GM21528 (cell line): ENCODE data around the gene GLYR1.
A peak's percentile ranks its signal among the peaks of the same experiment; 100 is the strongest.
"Not testable (repeated sequence)": the region's sequence is repeated elsewhere in the genome, so short reads cannot be mapped to it uniquely, and the experiment has no call there.

ENCODE experiments used
- ATAC-seq: cut with Tn5 transposase; IDR thresholded peaks from one replicate; pipeline ENCODE4 v1.9.1; 2021; ENCODE audit warnings: mild to moderate bottlenecking, moderate library complexity; ENCODE audit not compliant: unreplicated experiment, low FRiP score

The GLYR1 gene

GRCh38 chr16:4846901-4847773, at the start of gene GLYR1, which contains the start of gene UBN1:
Gene GLYR1 (minus strand): TSS chr16:4847288. CDS start chr16:4847265, 23 bp downstream.
Gene UBN1 (plus strand): TSS chr16:4847481. CDS start chr16:4852918, 5,437 bp downstream.
- peak; percentile 87 for ATAC-seq

DNA sequence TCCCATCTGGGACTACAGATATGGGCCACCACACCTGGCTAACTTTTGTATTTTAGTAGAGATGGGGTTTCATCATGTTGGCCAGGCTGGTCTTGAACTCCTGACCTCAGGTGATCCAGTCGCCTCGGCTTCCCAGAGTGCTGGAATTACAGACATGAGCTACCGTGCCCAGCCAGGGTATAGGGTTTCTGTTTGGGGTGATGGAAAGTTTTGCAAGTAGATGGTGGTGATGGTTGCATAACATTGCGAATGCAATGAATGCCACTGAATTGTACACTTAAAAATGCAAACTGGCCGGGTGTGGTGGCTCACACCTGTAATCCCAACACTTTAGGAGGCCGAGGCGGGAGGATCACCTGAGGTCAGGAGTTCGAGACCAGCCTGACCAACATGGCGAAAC, 49.7 kb upstream of the GLYR1 start:
- not testable (repeated sequence) for ATAC-seq

- no peak for ATAC-seq
These were observed 48.3 kb upstream of the GLYR1 start for GRCh38 chr16:4895366-4895765.

DNA sequence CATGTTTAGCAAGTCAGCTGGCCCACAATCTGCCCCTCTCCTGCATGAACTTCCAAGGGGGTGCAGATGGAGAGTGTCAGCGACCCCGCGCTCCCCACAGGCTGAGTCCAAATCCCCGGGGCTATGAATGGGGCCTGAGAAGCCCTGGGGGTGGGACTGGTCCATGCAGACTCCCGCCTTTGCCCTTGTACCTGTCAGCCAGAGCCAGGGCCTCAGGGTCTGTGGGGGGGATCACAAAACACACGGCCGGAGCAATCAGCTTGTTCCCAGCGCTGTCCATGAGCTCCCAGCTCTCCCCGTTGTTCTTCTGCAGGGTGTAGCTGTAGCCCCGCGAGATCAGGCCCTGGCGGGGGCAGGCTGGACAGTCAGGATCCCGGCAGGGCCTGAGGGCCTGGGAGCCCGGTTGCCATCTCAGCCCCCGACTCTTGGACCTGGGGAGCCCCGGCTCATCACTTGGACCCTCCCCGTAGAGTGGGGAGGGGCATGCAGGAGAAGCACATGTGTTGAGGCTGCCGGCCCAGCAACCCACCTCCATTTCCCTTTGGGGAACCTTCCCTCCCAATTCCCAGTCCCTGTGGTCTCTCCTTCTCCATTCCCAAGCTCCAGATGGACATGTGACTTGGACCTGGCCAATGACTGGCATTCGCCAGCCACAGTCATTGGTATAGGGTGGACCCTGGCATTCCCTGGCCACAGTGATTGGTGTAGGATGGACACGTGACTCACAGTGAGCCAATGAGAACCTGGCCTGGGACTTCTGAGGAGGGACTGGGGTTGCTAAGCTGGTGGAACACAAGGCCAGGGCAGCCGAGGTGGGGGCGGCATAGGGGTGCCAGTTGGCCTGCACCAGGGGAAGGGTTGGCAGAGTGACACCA, 47.4 kb upstream of the GLYR1 start:
- ATAC-seq, result no peak

GRCh38 chr16:4893103-4893862, 46.2 kb upstream of the GLYR1 start:
- no peak for ATAC-seq

DNA sequence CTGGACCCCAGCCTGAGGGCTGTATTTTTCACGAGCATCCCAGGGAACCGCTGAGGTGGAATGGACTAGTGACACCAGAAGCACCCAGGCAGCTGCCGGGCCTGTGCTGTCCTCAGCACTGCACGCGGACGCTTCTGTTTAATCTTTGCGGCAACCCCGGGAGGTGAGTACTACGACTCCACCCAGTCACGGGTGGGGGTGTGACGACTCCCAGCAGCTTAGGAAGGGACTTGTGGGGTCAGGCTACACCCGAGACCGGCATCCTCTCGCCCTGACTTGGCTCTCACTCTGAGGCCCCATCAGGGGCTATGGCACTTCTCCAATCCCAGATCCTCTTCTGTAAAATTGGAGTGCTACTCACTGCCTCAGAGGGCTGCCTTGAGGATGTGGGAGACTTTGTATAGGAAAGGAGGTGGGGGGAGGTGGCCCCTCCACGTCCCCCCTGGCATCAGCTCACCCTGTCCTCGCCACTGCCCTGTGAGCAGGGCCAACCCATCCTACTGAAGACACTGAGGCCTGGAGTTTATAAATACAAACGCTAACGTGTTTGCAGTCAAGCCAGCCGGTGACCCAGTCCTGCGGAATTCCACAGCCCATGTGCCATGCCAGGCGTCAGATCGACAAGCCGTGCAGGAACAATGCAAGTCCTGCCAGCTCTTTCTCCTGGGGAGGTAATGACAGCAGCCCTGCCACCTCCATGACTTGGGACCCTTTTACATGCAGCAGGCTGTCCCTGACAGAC, 45.4 kb upstream of the GLYR1 start:
- ATAC-seq, result no peak

DNA sequence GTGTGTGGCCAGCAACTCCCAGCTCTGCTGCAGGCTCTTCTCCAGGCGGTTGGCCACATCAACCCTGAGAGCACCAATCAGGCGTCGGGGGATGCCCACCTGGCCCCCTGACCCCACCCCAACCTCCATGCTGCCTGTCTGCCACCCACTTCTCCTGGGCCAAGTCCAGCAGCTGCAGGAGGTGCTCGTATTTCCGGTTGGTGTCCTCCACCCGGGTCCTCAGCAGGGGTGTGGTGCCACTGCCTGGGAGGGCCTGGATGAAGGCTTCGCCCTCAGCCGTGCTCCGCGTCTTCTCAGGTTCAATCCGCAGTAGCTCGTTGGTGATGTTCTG, 44.8 kb upstream of the GLYR1 start:
- ATAC-seq, result no peak

DNA sequence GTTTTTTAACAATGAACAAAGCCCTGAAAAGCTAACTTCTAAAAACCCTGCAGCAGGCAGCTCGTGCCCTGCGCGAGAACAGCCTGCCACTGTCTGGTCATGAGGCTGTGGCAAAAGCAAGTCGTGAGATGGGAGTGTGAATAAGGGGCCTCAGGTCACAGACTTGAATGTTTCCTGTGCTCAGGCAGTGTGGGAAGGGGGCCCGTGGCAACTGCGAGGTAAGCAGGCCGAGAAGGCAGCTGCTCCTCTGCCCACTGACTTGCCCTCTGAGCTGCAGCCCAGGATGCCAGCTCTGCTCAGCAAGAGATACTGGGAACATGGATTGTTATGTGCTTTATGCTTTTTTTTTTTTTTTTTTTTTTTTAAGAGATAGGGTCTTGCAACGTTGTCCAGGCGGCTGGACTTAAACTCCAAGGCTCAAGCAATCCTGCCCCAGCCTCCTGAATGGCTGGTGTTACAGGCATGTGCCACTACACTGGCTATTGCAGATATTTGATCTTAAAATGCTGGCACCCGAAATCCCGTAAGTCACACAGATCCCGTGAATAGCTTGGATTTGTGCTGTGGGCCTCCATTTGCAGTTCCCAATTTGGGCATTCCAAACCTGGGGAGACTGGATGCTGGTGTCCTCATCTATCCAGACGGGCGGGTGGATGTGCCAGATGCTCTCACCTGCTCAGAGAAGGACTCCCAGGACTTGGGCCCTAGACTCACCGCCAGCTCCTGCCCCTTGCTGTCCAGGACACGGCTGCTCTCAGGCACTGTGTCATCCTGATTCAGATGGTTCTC, 44.2 kb upstream of the GLYR1 start:
- ATAC-seq, result no peak

DNA sequence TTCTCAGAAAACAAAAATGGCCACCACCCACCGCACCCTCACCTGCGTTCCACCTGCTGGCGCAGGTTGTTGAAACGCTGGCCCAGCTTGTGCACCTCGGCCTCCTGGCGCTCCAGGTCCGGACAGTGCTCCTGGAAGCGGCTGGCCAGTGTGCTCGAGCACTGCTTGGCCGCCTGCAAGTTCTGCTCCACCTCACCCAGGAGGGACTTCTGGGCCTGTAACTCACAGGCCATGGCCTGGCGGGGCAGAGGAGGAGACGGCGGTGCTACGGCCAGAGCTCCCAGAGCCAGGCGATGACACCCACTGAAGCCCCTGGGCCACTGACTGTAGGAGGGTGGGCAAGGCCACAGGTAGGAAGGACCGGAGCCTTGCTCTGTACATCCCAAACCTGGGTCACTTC, 43.6 kb upstream of the GLYR1 start:
- no peak for ATAC-seq

DNA sequence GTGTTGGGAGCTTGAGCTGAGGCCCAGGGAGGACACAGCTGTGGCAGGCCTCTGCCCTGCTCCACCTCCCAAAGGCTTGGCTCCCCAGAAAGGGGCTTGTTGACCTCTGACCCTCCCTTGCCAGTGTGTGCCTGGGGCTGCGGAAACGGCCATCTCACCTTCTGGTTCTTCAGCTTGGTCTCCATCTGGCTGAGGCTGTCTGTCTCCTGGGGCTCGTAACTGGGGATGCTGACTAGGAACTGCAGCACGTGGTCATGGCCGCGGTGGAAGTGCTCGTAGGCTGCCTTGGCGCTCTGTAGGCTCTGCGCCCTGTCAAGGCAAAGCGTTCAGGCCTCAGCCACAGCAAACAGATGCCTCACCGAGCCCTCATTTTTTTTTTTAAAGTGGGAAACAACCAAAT, 42.9 kb upstream of the GLYR1 start:
- ATAC-seq, result no peak

- no peak for ATAC-seq
These were observed 41.5 kb upstream of the GLYR1 start for GRCh38 chr16:4888428-4889135.

- no peak for ATAC-seq
These were observed 39.1 kb upstream of the GLYR1 start for GRCh38 chr16:4886151-4886550.

DNA sequence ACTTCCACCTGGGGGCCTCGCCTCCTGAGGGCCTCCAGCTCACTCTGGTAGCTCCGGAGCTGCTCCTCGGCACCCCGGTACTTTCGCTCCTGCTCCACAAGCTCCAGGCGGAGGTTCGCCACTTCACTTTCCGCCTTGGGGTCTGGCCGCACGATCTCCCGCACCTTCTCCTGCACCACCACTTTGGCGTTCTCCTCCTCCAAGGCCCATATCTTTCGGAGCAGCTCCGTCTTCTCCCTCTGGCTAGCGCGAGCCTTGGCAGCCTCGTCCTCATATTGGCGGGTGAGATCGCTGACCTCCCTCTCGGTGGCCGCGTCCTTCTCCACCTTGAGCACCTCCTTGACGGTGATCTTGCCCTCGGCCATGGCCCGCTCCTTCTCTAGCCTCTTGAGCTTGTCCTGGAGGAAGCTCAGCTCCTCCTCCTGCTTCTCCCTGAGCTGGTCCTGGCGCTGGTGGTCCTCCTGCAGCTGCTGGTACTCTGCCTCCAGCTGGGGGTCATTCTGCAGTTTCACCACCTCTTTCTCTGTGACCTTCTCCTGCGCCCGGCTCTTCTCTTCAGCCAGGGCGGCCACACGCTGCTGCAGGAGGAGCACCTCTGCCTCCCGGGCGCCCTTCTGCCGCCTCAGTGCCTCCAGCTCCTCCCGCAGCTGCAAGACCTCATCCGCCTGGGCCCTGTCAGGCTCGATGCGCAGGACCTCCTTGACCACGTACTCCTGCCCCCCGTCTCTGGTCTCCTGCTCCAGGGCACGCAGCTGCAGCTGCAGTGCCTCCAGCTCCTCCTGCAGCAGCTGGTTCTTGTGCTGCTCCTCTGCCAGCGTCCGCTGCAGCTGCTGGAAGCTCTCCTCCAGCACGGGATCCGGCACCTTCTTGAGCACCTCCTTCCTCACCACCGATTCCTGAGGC, 38.1 kb upstream of the GLYR1 start:
- ATAC-seq, result no peak

DNA sequence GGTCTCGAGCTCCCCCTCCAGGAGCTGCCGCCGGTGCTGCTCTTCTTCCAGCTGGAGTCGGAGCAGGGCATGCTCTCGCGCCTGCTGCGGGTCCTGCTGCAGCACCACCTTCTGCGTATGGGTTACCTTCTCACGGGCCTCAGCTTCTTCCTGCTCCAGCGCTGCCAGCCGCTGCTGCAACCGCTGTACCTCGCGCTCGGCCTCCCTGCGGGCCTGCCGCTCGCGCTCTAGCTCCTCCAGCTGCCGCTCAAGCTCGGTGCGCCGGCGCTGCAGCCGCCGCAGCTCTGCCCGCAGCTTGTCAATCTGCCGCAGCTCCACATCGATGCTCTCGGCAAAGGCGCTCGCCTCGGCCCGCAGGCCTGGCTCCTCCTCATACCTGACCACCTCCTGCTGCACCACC, 37.1 kb upstream of the GLYR1 start:
- no peak for ATAC-seq

DNA sequence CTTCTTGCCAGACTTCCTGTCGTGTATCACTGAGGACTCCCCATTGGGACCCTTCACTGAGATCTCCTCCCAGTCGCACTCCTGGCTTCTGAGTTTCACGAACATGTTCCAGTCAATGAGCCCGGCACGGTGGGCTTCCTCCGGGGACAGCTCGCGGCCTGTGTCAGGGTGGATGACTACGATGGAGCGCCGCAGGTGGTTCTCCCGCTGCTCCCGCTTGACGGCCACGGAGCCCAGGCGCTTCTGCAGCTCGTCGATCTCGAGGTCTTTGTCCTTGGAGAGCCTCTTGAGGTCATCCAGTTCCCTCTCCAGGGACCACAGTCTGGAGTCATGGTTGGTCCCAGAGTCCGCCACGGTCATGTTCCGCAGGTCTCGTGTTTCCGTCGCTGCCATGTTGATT, 36.4 kb upstream of the GLYR1 start:
- no peak for ATAC-seq

GRCh38 chr16:4882633-4883285, 35.7 kb upstream of the GLYR1 start:
- no peak for ATAC-seq

DNA sequence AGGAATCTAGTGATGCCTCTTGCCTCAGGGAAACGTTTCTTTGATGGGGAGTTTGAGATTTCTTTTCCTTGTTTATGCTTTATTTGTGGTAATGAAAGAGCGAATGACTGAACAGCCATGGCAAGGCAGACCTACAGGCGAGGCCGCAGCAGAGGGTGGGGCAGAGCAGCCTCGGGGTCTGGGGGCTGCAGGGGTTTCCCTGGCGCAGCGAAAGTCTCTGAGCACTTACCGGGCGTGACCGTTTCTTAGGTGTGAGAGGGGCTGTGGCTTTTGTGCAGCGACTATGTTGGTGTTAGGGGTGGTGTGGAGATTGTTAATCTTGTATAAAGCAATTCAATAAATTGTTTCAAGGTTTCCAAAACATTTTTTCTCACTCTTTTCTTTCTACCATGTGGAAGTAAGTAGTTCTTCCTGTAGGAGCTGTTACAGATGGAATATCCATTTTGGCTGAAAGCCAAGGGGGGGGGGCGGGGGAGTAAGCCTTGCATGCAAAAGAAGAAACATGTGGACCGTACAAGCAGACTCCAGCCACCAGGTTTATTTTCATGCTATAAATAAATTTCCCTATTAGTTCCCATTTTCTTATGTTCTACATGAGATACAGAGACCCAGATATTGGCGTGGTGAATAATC, 35.0 kb upstream of the GLYR1 start:
- ATAC-seq, result no peak
